HepG2 (cell line): ENCODE results near the gene LAMP1. TPM values are rescaled to one million over a fixed set of nuclear protein-coding genes. Genes with fewer than 3 reads are reported as not detected.
A peak's percentile ranks its signal among the peaks of the same experiment; 100 is the strongest.

Experiments used
- ATAD3A ChIP-seq: sonication (generic); formaldehyde crosslinking; IDR thresholded peaks from 2 replicates; pipeline ENCODE4 v1.4.0; 2020; ENCODE audit warnings: missing genetic modification reagents
- CENPX ChIP-seq: sonication (generic); formaldehyde crosslinking; IDR thresholded peaks from 2 replicates; pipeline ENCODE4 v1.9.0; 2021; ENCODE audit warnings: mild to moderate bottlenecking, missing genetic modification reagents, moderate library complexity
- CHCHD3 ChIP-seq: sonication (generic); formaldehyde crosslinking; IDR thresholded peaks from 2 replicates; pipeline ENCODE4 v1.8.0; 2022; ENCODE audit warnings: mild to moderate bottlenecking, missing genetic modification reagents, moderate library complexity
- CTCF ChIP-seq: sonication (generic); formaldehyde crosslinking; IDR thresholded peaks from 2 replicates; pipeline ENCODE4 v1.5.0; 2020; ENCODE audit warnings: mild to moderate bottlenecking, missing genetic modification reagents, moderate library complexity
- DBP ChIP-seq: sonication (generic); formaldehyde crosslinking; IDR thresholded peaks from 2 replicates; pipeline ENCODE4 v1.4.0; 2020; ENCODE audit warnings: missing genetic modification reagents; ENCODE audit errors: not compliant biosample characterization
- DDIT3 ChIP-seq: sonication (generic); formaldehyde crosslinking; IDR thresholded peaks from 2 replicates; pipeline ENCODE4 v1.4.0; 2020; ENCODE audit warnings: mild to moderate bottlenecking, missing genetic modification reagents
- ELF3 ChIP-seq: IDR thresholded peaks from 2 replicates; pipeline ENCODE4 v1.6.1; 2016; ENCODE audit warnings: missing genetic modification reagents, missing compliant biosample characterization
- FOXK2 ChIP-seq: fragments of 450-650 bp; IDR thresholded peaks from 2 replicates; pipeline ENCODE4 v1.6.1; 2016
- FOXO1 ChIP-seq: sonication (generic); formaldehyde crosslinking; IDR thresholded peaks from 2 replicates; pipeline ENCODE4 v1.4.0; 2020; ENCODE audit warnings: missing genetic modification reagents
- GZF1 ChIP-seq: sonication (generic); formaldehyde crosslinking; IDR thresholded peaks from 2 replicates; pipeline ENCODE4 v1.5.1; 2020; ENCODE audit warnings: mild to moderate bottlenecking, missing genetic modification reagents
- IRX3 ChIP-seq: sonication (generic); formaldehyde crosslinking; IDR thresholded peaks from 2 replicates; pipeline ENCODE4 v1.8.1; 2023; ENCODE audit warnings: mild to moderate bottlenecking, low read depth, missing genetic modification reagents, borderline replicate concordance
- JUNB ChIP-seq: sonication (generic); formaldehyde crosslinking; IDR thresholded peaks from 2 replicates; pipeline ENCODE4 v1.8.0; 2022; ENCODE audit warnings: missing genetic modification reagents, mild to moderate bottlenecking, borderline replicate concordance
- KLF13 ChIP-seq: sonication (generic); formaldehyde crosslinking; IDR thresholded peaks from 2 replicates; pipeline ENCODE4 v1.4.0; 2020; ENCODE audit warnings: mild to moderate bottlenecking, missing genetic modification reagents
- NFYC ChIP-seq: IDR thresholded peaks from 2 replicates; pipeline ENCODE4 v1.6.1; 2016; ENCODE audit warnings: missing genetic modification reagents, missing compliant biosample characterization
- RBM22 ChIP-seq: fragments of 200-400 bp; formaldehyde crosslinking; optimal IDR thresholded peaks from 2 replicates; pipeline ENCODE3; 2017; ENCODE audit warnings: mild to moderate bottlenecking, low read length, moderate library complexity
- SMAD1 ChIP-seq: sonication (generic); formaldehyde crosslinking; IDR thresholded peaks from 2 replicates; pipeline ENCODE4 v1.4.0; 2020; ENCODE audit warnings: missing genetic modification reagents, low read depth, mild to moderate bottlenecking, borderline replicate concordance
- SNAI1 ChIP-seq: sonication (generic); formaldehyde crosslinking; IDR thresholded peaks from 2 replicates; pipeline ENCODE4 v1.5.0; 2020; ENCODE audit warnings: mild to moderate bottlenecking, missing genetic modification reagents, borderline replicate concordance
- ZBTB42 ChIP-seq: sonication (generic); formaldehyde crosslinking; IDR thresholded peaks from 2 replicates; pipeline ENCODE4 v1.5.0; 2020; ENCODE audit warnings: mild to moderate bottlenecking, missing genetic modification reagents
- ZNF580 ChIP-seq: IDR thresholded peaks from 2 replicates; pipeline ENCODE4 v1.6.1; 2016; ENCODE audit warnings: low read depth, borderline replicate concordance
- ZNF660 ChIP-seq: sonication (generic); formaldehyde crosslinking; IDR thresholded peaks from 2 replicates; pipeline ENCODE4 v1.5.1; 2020; ENCODE audit warnings: mild to moderate bottlenecking, low read depth, missing genetic modification reagents, borderline replicate concordance
- ZSCAN12 ChIP-seq: sonication (generic); formaldehyde crosslinking; IDR thresholded peaks from 2 replicates; pipeline ENCODE4 v1.9.0; 2021; ENCODE audit warnings: mild to moderate bottlenecking, missing genetic modification reagents
- polyA plus RNA-seq, 8 experiments: library from polyadenylated mRNA; depleted of rRNA in 3 of 8; stranded (reverse) in 7 of 8; unstranded in 1 of 8; fragments of >200 nt; fragmentation: Illumina TruSeq in 4 of 8; extraction: Trizol in 4 of 8; gene quantifications; 2 replicates each; pipeline versions ENCODE4 v1.2.1 to v1.2.3, GENCODE V29; 2011 to 2016; ENCODE audit warnings: low read depth in 4 of 8, missing spikeins in 1 of 8, mixed read lengths in 1 of 8; ENCODE audit not compliant: insufficient read depth in 1 of 8
- total RNA-seq, 5 experiments: library from RNA; depleted of rRNA; stranded (reverse); fragments of >200 nt; fragmentation: Illumina TruSeq; extraction: Trizol; gene quantifications; 2 replicates each; pipeline ENCODE4 v1.2.3, GENCODE V29; 2016; ENCODE audit warnings: low read depth in 1 of 5
- TF ChIP-seq, protein P1 (sequence below): sonication (generic); formaldehyde crosslinking; IDR thresholded peaks from 2 replicates; pipeline ENCODE4 v1.8.0; 2022; ENCODE audit warnings: low read depth, missing genetic modification reagents
- TF ChIP-seq, protein P2 (sequence below): sonication (generic); formaldehyde crosslinking; IDR thresholded peaks from 2 replicates; pipeline ENCODE4 v1.4.0; 2020; ENCODE audit warnings: mild to moderate bottlenecking, missing genetic modification reagents
- TF ChIP-seq, protein P3 (sequence below): sonication (generic); formaldehyde crosslinking; IDR thresholded peaks from 2 replicates; pipeline ENCODE4 v1.5.1; 2020; ENCODE audit warnings: missing genetic modification reagents, mild to moderate bottlenecking, borderline replicate concordance

The LAMP1 gene
- total and polyA plus RNA-seq, 2 of the 13 experiments (the other 11 are each of a cell fraction or from before 2014, with no cell fraction given), result 103 to 112 TPM

- TF ChIP-seq NFYC (CRISPR knock-in tag) (peak; percentile 43; the same call in 1 of the 2 replicates), ZSCAN12 (CRISPR knock-in tag) (no peak), FOXO1 (CRISPR knock-in tag) (peak; percentile 88), DBP (CRISPR knock-in tag) (no peak), RBM22 (no peak), ELF3 (CRISPR knock-in tag) (peak; percentile 95), SMAD1 (CRISPR knock-in tag) (peak; percentile 94; the same call in 1 of the 2 replicates), ATAD3A (CRISPR knock-in tag) (no peak), KLF13 (CRISPR knock-in tag) (0 out of 2 replicates have a peak, but pooled peaks have one; percentile 53), GZF1 (CRISPR knock-in tag) (no peak), ZBTB42 (CRISPR knock-in tag) (peak; percentile 84; the same call in 1 of the 2 replicates), FOXK2 (no peak), SNAI1 (CRISPR knock-in tag) (peak; percentile 78; the same call in 1 of the 2 replicates), ZNF660 (CRISPR knock-in tag) (no peak), IRX3 (CRISPR knock-in tag) (peak; percentile 94), ZNF580 (CRISPR knock-in tag) (peak; percentile 96), CHCHD3 (CRISPR knock-in tag) (peak; percentile 98), CTCF (peak; percentile 42; the same call in 1 of the 2 replicates), DDIT3 (no peak), CENPX (no peak), JUNB (peak; percentile 10; the same call in 1 of the 2 replicates)
- TF ChIP-seq, protein P1, sequence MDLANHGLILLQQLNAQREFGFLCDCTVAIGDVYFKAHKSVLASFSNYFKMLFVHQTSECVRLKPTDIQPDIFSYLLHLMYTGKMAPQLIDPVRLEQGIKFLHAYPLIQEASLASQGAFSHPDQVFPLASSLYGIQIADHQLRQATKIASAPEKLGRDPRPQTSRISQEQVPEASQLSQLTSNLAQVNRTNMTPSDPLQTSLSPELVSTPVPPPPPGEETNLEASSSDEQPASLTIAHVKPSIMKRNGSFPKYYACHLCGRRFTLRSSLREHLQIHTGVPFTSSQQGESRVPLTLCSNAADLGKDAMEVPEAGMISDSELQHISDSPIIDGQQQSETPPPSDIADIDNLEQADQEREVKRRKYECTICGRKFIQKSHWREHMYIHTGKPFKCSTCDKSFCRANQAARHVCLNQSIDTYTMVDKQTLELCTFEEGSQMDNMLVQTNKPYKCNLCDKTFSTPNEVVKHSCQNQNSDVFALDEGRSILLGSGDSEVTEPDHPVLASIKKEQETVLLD (CRISPR knock-in tag), result peak; percentile 96
- TF ChIP-seq, protein P2, sequence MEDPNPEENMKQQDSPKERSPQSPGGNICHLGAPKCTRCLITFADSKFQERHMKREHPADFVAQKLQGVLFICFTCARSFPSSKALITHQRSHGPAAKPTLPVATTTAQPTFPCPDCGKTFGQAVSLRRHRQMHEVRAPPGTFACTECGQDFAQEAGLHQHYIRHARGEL (CRISPR knock-in tag), result no peak
- TF ChIP-seq, protein P3, sequence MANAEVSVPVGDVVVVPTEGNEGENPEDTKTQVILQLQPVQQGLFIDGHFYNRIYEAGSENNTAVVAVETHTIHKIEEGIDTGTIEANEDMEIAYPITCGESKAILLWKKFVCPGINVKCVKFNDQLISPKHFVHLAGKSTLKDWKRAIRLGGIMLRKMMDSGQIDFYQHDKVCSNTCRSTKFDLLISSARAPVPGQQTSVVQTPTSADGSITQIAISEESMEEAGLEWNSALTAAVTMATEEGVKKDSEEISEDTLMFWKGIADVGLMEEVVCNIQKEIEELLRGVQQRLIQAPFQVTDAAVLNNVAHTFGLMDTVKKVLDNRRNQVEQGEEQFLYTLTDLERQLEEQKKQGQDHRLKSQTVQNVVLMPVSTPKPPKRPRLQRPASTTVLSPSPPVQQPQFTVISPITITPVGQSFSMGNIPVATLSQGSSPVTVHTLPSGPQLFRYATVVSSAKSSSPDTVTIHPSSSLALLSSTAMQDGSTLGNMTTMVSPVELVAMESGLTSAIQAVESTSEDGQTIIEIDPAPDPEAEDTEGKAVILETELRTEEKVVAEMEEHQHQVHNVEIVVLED, result peak; percentile 92
Measured at GRCh38 chr13:113296823-113297369, at the start of gene LAMP1 (continued).
